Esophagus muscularis mucosa (tissue), 4 donors: ENCODE measurements around the gene ACVR1B. TPM values are rescaled to one million over a fixed set of nuclear protein-coding genes. Genes with fewer than 3 reads are reported as not detected.
A peak's percentile ranks its signal among the peaks of the same experiment; 100 is the strongest.

Source experiments
- DNase-seq: peaks from one replicate; pipeline ENCODE4 v3.0.0-alpha.2; 2017; ENCODE audit errors: extremely low spot score
- H3K27ac ChIP-seq, 4 donors: fragments of 200-600 bp; sonication (generic); replicated peaks in 1 of 4; 1 replicate in 3 of 4; 2 replicates in 1 of 4; pipeline ENCODE4 v1.5.1; 2016 to 2019; ENCODE audit warnings: mild to moderate bottlenecking in 1 of 4
- H3K27me3 ChIP-seq, 4 donors: fragments of 200-600 bp; sonication (generic); one replicate each; pipeline versions ENCODE4 v1.5.1 to v1.6.0; 2016 to 2019
- H3K36me3 ChIP-seq, 4 donors: fragments of 200-600 bp; sonication (generic); one replicate each; pipeline ENCODE4 v1.5.1; 2016 to 2019
- H3K4me1 ChIP-seq, 4 donors: fragments of 200-600 bp; sonication (generic); one replicate each; pipeline ENCODE4 v1.5.1; 2016 to 2019
- H3K4me3 ChIP-seq, 4 donors: fragments of 200-600 bp; sonication (generic); 1 replicate in 2 of 4; 2 replicates in 2 of 4; pipeline ENCODE4 v1.5.1; 2016 to 2019; ENCODE audit warnings: mild to moderate bottlenecking in 4 of 4, moderate library complexity in 1 of 4
- H3K9me3 ChIP-seq, 4 donors: fragments of 200-600 bp; sonication (generic); 1 replicate in 3 of 4; 2 replicates in 1 of 4; pipeline ENCODE4 v1.5.1; 2016 to 2019
- CTCF ChIP-seq, 3 experiments: fragments of 200-600 bp in 2 of 3; fragments of 450-650 bp in 1 of 3; sonication (generic) in 2 of 3; IDR thresholded peaks; one replicate each; pipeline ENCODE4 v1.5.1; 2017 to 2019; ENCODE audit warnings: antibody characterized with exemption in 3 of 3, mild to moderate bottlenecking in 2 of 3, moderate library complexity in 1 of 3
- EP300 ChIP-seq: sonication (generic); formaldehyde crosslinking; IDR thresholded peaks from one replicate; pipeline ENCODE4 v1.6.1; 2017; ENCODE audit warnings: antibody characterized with exemption
- POLR2A ChIP-seq: fragments of 450-650 bp; IDR thresholded peaks from one replicate; pipeline ENCODE4 v1.6.1; 2017; ENCODE audit warnings: antibody characterized with exemption, moderate library complexity, mild to moderate bottlenecking, low read depth
- POLR2AphosphoS5 ChIP-seq, 2 donors: sonication (generic); formaldehyde crosslinking; IDR thresholded peaks; one replicate each; pipeline ENCODE4 v1.6.1; 2017; ENCODE audit warnings: antibody characterized with exemption in 2 of 2
- WGBS: methylation state at CpG from one replicate; pipeline ENCODE4 v1.1.5; 2018; 5-methylcytosine and 5-hydroxymethylcytosine counted together
- intact Hi-C: fragments of 100-400 bp; cut with DNase I; formaldehyde crosslinking; loops from one replicate; pipeline ENCODE4 v1.15.1; 2023
- total RNA-seq, 4 donors: library from RNA; depleted of rRNA; stranded (reverse); fragments of >200 nt; gene quantifications; one replicate each; pipeline versions ENCODE4 v1.1.0 to v1.2.1, GENCODE V29; 2016

ACVR1B gene
- total RNA-seq, 4 donors from 2014 or later, result 9.1 to 22.4 (median 13.9) TPM

- WGBS, result 52% methylated on average over 6 of the region's 6 CpGs
- Histone ChIP-seq H3K36me3 (peaks cover 0 to 10% (median 0%) of the 10 kb centered on the region in 4 donors), H3K27ac (peak overlapping the region; percentile 94 to 100 (median 97)), H3K27me3 (no peaks in the 10 kb centered on the region), H3K9me3 (no peaks in the 10 kb centered on the region), H3K4me1 (peaks cover 61 to 78% (median 63%) of the 10 kb centered on the region in 4 donors), H3K4me3 (peak overlapping the region; percentile 68 to 98 (median 75))
- DNase-seq, result no peak
- intact Hi-C loops, result no loop called here
- TF ChIP-seq CTCF (IDR thresholded peaks at IDR 0.05) (no peak), POLR2A (no peak), POLR2AphosphoS5 (IDR thresholded peaks at IDR 0.05) (peak; percentile 56 to 78)
Observed at GRCh38 chr12:52038447-52038846, 86.9 kb downstream of the ACVR1B start.

GRCh38 chr12:52041035-52041434, 89.5 kb downstream of the ACVR1B start:
- TF ChIP-seq POLR2AphosphoS5 (IDR thresholded peaks at IDR 0.05), result no peak
- TF ChIP-seq EP300, result no peak
- Histone ChIP-seq H3K4me3 (no peak overlapping the region), H3K36me3 (peaks cover 0 to 19% (median 0%) of the 10 kb centered on the region in 4 donors), H3K9me3 (no peaks in the 10 kb centered on the region), H3K27me3 (no peaks in the 10 kb centered on the region), H3K27ac (peak overlapping the region; percentile 91 to 100 (median 97)), H3K4me1 (peaks cover 75 to 82% (median 77%) of the 10 kb centered on the region in 4 donors)
- intact Hi-C loops, result no loop called here
- 78% methylated on average over 3 of the region's 3 CpGs for WGBS
- DNase-seq, result no peak

- no peaks in the 10 kb centered on the region for H3K27me3 ChIP-seq
- H3K27ac ChIP-seq, result peak overlapping the region; percentile 91 to 100 (median 97)
- no peak for DNase-seq
- intact Hi-C loops, result no loop called here
- no peaks in the 10 kb centered on the region for H3K9me3 ChIP-seq
- peaks cover 0 to 22% (median 0%) of the 10 kb centered on the region in 4 donors for H3K36me3 ChIP-seq
- H3K4me1 ChIP-seq, result peaks cover 75 to 82% (median 77%) of the 10 kb centered on the region in 4 donors
- 53% methylated on average over 6 of the region's 6 CpGs for WGBS
- no peak overlapping the region for H3K4me3 ChIP-seq
- TF ChIP-seq POLR2A, result no peak
- TF ChIP-seq CTCF (IDR thresholded peaks at IDR 0.05), result no peak
- peak; percentile 48 for TF ChIP-seq POLR2AphosphoS5 (IDR thresholded peaks at IDR 0.05)
- TF ChIP-seq EP300, result no peak
Observed at GRCh38 chr12:52041695-52042123, 90.2 kb downstream of the ACVR1B start.

GRCh38 chr12:52042706-52043385, 91.3 kb downstream of the ACVR1B start:
- TF ChIP-seq POLR2AphosphoS5 (IDR thresholded peaks at IDR 0.05) (no peak), CTCF (IDR thresholded peaks at IDR 0.05) (no peak), POLR2A (no peak), EP300 (no peak)

GRCh38 chr12:52043386-52044212, 92.1 kb downstream of the ACVR1B start:
- peak overlapping the region; percentile 1 to 22 (median 13) for H3K4me3 ChIP-seq
- H3K27ac ChIP-seq, result peak overlapping the region; percentile 91 to 100 (median 97)
- H3K9me3 ChIP-seq, result no peaks in the 10 kb centered on the region
- no peak for TF ChIP-seq EP300
- TF ChIP-seq POLR2AphosphoS5 (IDR thresholded peaks at IDR 0.05), result peak; percentile 22 to 65
- no peak for TF ChIP-seq CTCF (IDR thresholded peaks at IDR 0.05)
- TF ChIP-seq POLR2A, result no peak
- H3K27me3 ChIP-seq, result no peaks in the 10 kb centered on the region
- peaks cover 59 to 86% (median 69%) of the 10 kb centered on the region in 4 donors for H3K4me1 ChIP-seq
- intact Hi-C loops, result no loop called here
- H3K36me3 ChIP-seq, result peaks cover 0 to 30% (median 0%) of the 10 kb centered on the region in 4 donors
- WGBS, result 58% methylated on average over 20 of the region's 21 CpGs
- no peak for DNase-seq

More at GRCh38 chr12:52042706-52043385, 91.3 kb downstream of the ACVR1B start:
- H3K27me3 ChIP-seq, result no peaks in the 10 kb centered on the region
- no peaks in the 10 kb centered on the region for H3K9me3 ChIP-seq
- H3K36me3 ChIP-seq, result peaks cover 0 to 30% (median 0%) of the 10 kb centered on the region in 4 donors
- no peak for DNase-seq
- intact Hi-C loops, result no loop called here
- peaks cover 67 to 89% (median 77%) of the 10 kb centered on the region in 4 donors for H3K4me1 ChIP-seq
- H3K27ac ChIP-seq, result peak overlapping the region; percentile 91 to 100 (median 97)
- no peak overlapping the region for H3K4me3 ChIP-seq
- 83% methylated on average over 7 of the region's 8 CpGs for WGBS
